ENCODE data around the gene DGKQ. TPM values are rescaled to one million over a fixed set of nuclear protein-coding genes. Genes with fewer than 3 reads are reported as not detected.
A peak's percentile ranks its signal among the peaks of the same experiment; 100 is the strongest.

Gene DGKQ
- total and polyA plus RNA-seq, 9 of the 15 experiments (the other 6 are each of a cell fraction or from before 2014, with no cell fraction given), result 0.17 to 22.0 (median 5.6) TPM

DNA sequence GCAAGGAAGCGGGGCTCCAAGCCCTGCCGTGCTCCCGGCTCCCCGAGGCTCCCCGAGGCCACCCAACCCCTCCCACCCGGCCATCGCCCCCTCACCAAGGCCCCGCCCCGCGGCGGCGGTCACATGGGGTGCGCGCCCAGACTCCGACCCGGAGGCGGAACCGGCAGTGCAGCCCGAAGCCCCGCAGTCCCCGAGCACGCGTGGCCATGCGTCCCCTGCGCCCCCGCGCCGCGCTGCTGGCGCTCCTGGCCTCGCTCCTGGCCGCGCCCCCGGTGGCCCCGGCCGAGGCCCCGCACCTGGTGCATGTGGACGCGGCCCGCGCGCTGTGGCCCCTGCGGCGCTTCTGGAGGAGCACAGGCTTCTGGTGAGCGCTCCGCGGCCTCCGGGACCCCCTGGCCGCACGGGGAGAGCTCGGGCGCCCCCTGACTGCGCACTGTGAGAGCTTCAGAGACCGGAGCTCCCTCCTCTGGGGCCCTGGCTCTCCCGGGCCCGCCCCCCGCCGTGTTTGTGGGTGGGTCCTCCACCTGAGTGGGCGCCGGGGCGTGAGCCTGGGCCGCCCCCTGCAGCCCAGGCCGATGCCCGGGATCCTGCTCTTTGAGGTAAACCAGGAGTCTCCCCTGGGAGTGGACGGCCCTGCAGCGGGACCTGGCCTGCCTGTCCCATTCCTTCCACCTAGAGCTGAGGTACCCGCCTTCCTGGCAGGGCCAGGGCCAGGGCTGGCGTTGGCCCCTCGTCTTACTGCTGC, 13.7 kb upstream of the DGKQ start, which contains the start of gene IDUA (continued):
- TF ChIP-seq, protein P1, sequence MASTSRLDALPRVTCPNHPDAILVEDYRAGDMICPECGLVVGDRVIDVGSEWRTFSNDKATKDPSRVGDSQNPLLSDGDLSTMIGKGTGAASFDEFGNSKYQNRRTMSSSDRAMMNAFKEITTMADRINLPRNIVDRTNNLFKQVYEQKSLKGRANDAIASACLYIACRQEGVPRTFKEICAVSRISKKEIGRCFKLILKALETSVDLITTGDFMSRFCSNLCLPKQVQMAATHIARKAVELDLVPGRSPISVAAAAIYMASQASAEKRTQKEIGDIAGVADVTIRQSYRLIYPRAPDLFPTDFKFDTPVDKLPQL (IDR thresholded peaks at IDR 0.05; ENCODE audit: extremely low read depth, insufficient read length), result no peak
- TF ChIP-seq, protein P2, sequence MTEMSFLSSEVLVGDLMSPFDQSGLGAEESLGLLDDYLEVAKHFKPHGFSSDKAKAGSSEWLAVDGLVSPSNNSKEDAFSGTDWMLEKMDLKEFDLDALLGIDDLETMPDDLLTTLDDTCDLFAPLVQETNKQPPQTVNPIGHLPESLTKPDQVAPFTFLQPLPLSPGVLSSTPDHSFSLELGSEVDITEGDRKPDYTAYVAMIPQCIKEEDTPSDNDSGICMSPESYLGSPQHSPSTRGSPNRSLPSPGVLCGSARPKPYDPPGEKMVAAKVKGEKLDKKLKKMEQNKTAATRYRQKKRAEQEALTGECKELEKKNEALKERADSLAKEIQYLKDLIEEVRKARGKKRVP (CRISPR knock-in tag; IDR thresholded peaks at IDR 0.05), result no peak
- TF ChIP-seq RBM14 (IDR thresholded peaks at IDR 0.05; ENCODE audit: borderline replicate concordance, insufficient read depth, low read depth, low read length) (no peak), ETV5 (CRISPR knock-in tag; IDR thresholded peaks at IDR 0.05; ENCODE audit: low read depth) (peak; percentile 56; the same call in 1 of the 2 replicates), ZBTB8A (IDR thresholded peaks at IDR 0.05; ENCODE audit: partially characterized antibody) (no peak), NBN (IDR thresholded peaks at IDR 0.05; ENCODE audit: low read depth) (no peak), KLF6 (CRISPR knock-in tag; IDR thresholded peaks at IDR 0.05; ENCODE audit: borderline replicate concordance) (no peak), WHSC1 (IDR thresholded peaks at IDR 0.05; ENCODE audit: low read length) (no peak), NR2C2 (CRISPR knock-in tag; IDR thresholded peaks at IDR 0.05) (peak; percentile 74), NR2C2 (tag; IDR thresholded peaks at IDR 0.05) (peak; percentile 97), ZZZ3 (IDR thresholded peaks at IDR 0.05) (no peak), ARID1B (IDR thresholded peaks at IDR 0.05) (no peak)
- TF ChIP-seq, protein P3, sequence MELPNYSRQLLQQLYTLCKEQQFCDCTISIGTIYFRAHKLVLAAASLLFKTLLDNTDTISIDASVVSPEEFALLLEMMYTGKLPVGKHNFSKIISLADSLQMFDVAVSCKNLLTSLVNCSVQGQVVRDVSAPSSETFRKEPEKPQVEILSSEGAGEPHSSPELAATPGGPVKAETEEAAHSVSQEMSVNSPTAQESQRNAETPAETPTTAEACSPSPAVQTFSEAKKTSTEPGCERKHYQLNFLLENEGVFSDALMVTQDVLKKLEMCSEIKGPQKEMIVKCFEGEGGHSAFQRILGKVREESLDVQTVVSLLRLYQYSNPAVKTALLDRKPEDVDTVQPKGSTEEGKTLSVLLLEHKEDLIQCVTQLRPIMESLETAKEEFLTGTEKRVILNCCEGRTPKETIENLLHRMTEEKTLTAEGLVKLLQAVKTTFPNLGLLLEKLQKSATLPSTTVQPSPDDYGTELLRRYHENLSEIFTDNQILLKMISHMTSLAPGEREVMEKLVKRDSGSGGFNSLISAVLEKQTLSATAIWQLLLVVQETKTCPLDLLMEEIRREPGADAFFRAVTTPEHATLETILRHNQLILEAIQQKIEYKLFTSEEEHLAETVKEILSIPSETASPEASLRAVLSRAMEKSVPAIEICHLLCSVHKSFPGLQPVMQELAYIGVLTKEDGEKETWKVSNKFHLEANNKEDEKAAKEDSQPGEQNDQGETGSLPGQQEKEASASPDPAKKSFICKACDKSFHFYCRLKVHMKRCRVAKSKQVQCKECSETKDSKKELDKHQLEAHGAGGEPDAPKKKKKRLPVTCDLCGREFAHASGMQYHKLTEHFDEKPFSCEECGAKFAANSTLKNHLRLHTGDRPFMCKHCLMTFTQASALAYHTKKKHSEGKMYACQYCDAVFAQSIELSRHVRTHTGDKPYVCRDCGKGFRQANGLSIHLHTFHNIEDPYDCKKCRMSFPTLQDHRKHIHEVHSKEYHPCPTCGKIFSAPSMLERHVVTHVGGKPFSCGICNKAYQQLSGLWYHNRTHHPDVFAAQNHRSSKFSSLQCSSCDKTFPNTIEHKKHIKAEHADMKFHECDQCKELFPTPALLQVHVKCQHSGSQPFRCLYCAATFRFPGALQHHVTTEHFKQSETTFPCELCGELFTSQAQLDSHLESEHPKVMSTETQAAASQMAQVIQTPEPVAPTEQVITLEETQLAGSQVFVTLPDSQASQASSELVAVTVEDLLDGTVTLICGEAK (IDR thresholded peaks at IDR 0.05), result no peak; the same call in 1 of the 2 replicates
- TF ChIP-seq, protein P3 (CRISPR knock-in tag; IDR thresholded peaks at IDR 0.05), result no peak
- TF ChIP-seq, protein P4, sequence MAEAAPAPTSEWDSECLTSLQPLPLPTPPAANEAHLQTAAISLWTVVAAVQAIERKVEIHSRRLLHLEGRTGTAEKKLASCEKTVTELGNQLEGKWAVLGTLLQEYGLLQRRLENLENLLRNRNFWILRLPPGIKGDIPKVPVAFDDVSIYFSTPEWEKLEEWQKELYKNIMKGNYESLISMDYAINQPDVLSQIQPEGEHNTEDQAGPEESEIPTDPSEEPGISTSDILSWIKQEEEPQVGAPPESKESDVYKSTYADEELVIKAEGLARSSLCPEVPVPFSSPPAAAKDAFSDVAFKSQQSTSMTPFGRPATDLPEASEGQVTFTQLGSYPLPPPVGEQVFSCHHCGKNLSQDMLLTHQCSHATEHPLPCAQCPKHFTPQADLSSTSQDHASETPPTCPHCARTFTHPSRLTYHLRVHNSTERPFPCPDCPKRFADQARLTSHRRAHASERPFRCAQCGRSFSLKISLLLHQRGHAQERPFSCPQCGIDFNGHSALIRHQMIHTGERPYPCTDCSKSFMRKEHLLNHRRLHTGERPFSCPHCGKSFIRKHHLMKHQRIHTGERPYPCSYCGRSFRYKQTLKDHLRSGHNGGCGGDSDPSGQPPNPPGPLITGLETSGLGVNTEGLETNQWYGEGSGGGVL (CRISPR knock-in tag; IDR thresholded peaks at IDR 0.05), result no peak
